Stimulated activated CD4-positive, alpha-beta T cell treated with anti-CD3 and anti-CD28 coated beads, Interleukin-1b, Interleukin-23, amount 100 ng/mL, for 24 hours (primary cell): Measurements from ENCODE around the gene PBRM1.
"Not testable (repeated sequence)": the region's sequence is repeated elsewhere in the genome, so short reads cannot be mapped to it uniquely, and the experiment has no call there.

ENCODE experiments used
- DNase-seq, 4 experiments: peaks; one replicate each; pipeline ENCODE4 v3.0.0-alpha.2; 2020; ENCODE audit warnings: low read depth in 4 of 4, low spot score in 1 of 4

The PBRM1 gene

GRCh38 chr3:52704611-52705437 lies 19.1 kb upstream of the PBRM1 start:
- no peak for DNase-seq

GRCh38 chr3:52703341-52703740 lies 17.6 kb upstream of the PBRM1 start:
- no peak for DNase-seq

- DNase-seq = no peak
Observed at GRCh38 chr3:52697632-52697965, 11.9 kb upstream of the PBRM1 start.

GRCh38 chr3:52696830-52697631 lies 11.3 kb upstream of the PBRM1 start:
- no peak for DNase-seq

GRCh38 chr3:52695798-52696671 lies 10.3 kb upstream of the PBRM1 start:
- no peak for DNase-seq

- no peak for DNase-seq
Observed at GRCh38 chr3:52694528-52695189, 8.9 kb upstream of the PBRM1 start.

- DNase-seq = no peak
Observed at GRCh38 chr3:52693071-52693470, 7.4 kb upstream of the PBRM1 start.

- no peak for DNase-seq
Observed at GRCh38 chr3:52690560-52690959, 4.8 kb upstream of the PBRM1 start.

GRCh38 chr3:52689151-52689550 lies 3.4 kb upstream of the PBRM1 start:
- DNase-seq = no peak

GRCh38 chr3:52688266-52688665 lies 2.6 kb upstream of the PBRM1 start:
- no peak for DNase-seq

GRCh38 chr3:52685285-52685708 lies 416 bp downstream of the PBRM1 start:
- peak; percentile 49 to 83 (median 62) for DNase-seq

GRCh38 chr3:52684184-52684583 lies 1.5 kb downstream of the PBRM1 start:
- DNase-seq = no peak

- no peak for DNase-seq
Observed at GRCh38 chr3:52683611-52684010, 2.1 kb downstream of the PBRM1 start.

- DNase-seq = no peak
Observed at GRCh38 chr3:52682016-52682415, 3.7 kb downstream of the PBRM1 start.

GRCh38 chr3:52681596-52681995 lies 4.1 kb downstream of the PBRM1 start:
- DNase-seq = no peak

GRCh38 chr3:52679811-52680210 lies 5.9 kb downstream of the PBRM1 start:
- no peak for DNase-seq

GRCh38 chr3:52679199-52679538 lies 6.5 kb downstream of the PBRM1 start:
- DNase-seq = no peak

- DNase-seq = no peak
Observed at GRCh38 chr3:52678265-52679198, 7.2 kb downstream of the PBRM1 start.

- not testable (repeated sequence) for DNase-seq
Observed at GRCh38 chr3:52676201-52676600, 9.5 kb downstream of the PBRM1 start.

- DNase-seq = no peak
Observed at GRCh38 chr3:52671676-52672075, 14.0 kb downstream of the PBRM1 start.
